Endothelial cell of umbilical vein (primary cell): ENCODE results near the gene CEP104.

Experiments used
- EZH2 ChIP-seq: IDR thresholded peaks from 2 replicates; pipeline ENCODE4 v1.6.1; 2012; ENCODE audit warnings: borderline replicate concordance, low read depth, mild to moderate bottlenecking, moderate library complexity, low read length, inconsistent platforms; ENCODE audit not compliant: severe bottlenecking
- FOS ChIP-seq: IDR thresholded peaks from 2 replicates; pipeline ENCODE4 v1.6.1; 2011; ENCODE audit warnings: mild to moderate bottlenecking, low read length, moderate library complexity, borderline replicate concordance; ENCODE audit not compliant: insufficient read depth
- GATA2 ChIP-seq: IDR thresholded peaks from 2 replicates; pipeline ENCODE4 v1.7.0; 2011; ENCODE audit warnings: low read depth, mild to moderate bottlenecking, moderate library complexity, mixed read lengths, low read length; ENCODE audit not compliant: insufficient read length, insufficient read depth
- POLR2AphosphoS5 ChIP-seq: IDR thresholded peaks from 2 replicates; pipeline ENCODE4 v1.6.1; 2012; ENCODE audit warnings: low read depth, mild to moderate bottlenecking, control low read depth, low read length, moderate library complexity; ENCODE audit not compliant: insufficient read depth
- TF ChIP-seq, protein P1 (sequence below), 2 donors: IDR thresholded peaks; 1 replicate in 1 of 2; 2 replicates in 1 of 2; pipeline ENCODE4 v1.5.1; 2011; ENCODE audit warnings: low read length in 2 of 2, mild to moderate bottlenecking in 2 of 2, moderate library complexity in 2 of 2, control low read depth in 1 of 2, inconsistent platforms in 1 of 2, low read depth in 1 of 2; ENCODE audit not compliant: insufficient read depth in 1 of 2; ENCODE audit errors: extremely low read depth in 1 of 2
- TF ChIP-seq, protein P2 (sequence below): IDR thresholded peaks from 2 replicates; pipeline ENCODE4 v1.6.1; 2011; ENCODE audit not compliant: insufficient read depth, insufficient read length

DNA sequence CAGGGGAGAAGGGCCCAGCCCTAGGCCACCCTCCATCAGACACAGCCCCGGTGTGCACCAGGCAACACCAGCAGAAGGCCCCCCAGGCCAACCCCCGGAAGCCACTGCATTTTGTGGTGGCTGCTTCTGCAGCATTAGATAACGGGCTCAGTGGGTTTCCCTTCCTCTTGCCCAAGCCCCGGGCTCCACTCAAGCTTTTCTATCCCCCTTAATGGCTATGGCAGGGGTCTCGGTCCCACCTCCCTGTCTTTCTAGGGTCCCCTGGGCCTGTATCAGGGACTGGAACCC lies 24.1 kb upstream of the CEP104 start:
- TF ChIP-seq, protein P1, sequence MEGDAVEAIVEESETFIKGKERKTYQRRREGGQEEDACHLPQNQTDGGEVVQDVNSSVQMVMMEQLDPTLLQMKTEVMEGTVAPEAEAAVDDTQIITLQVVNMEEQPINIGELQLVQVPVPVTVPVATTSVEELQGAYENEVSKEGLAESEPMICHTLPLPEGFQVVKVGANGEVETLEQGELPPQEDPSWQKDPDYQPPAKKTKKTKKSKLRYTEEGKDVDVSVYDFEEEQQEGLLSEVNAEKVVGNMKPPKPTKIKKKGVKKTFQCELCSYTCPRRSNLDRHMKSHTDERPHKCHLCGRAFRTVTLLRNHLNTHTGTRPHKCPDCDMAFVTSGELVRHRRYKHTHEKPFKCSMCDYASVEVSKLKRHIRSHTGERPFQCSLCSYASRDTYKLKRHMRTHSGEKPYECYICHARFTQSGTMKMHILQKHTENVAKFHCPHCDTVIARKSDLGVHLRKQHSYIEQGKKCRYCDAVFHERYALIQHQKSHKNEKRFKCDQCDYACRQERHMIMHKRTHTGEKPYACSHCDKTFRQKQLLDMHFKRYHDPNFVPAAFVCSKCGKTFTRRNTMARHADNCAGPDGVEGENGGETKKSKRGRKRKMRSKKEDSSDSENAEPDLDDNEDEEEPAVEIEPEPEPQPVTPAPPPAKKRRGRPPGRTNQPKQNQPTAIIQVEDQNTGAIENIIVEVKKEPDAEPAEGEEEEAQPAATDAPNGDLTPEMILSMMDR (IDR thresholded peaks at IDR 0.05; ENCODE audit: extremely low read depth in 1 of 2, insufficient read depth in 1 of 2, low read depth in 1 of 2, low read length in 2 of 2) = no peak
- TF ChIP-seq POLR2AphosphoS5 (no peak), GATA2 (no peak), EZH2 (no peak), FOS (no peak)
- TF ChIP-seq, protein P2, sequence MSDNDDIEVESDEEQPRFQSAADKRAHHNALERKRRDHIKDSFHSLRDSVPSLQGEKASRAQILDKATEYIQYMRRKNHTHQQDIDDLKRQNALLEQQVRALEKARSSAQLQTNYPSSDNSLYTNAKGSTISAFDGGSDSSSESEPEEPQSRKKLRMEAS = no peak
